Measurements from ENCODE around the gene NFKB1.

NFKB1 gene

GRCh38 chr4:102454981-102455685 is 46.0 kb upstream of the NFKB1 start:
- Histone ChIP-seq H3K4me3 (replicated peaks; ENCODE audit: insufficient read depth, low read length) (no peak overlapping the region), H3K27ac (replicated peaks) (no peak overlapping the region), H3K27me3 (ENCODE audit: insufficient read depth, poor library complexity, severe bottlenecking) (no peaks in the 10 kb centered on the region)
- TF ChIP-seq POLR2AphosphoS5 (IDR thresholded peaks at IDR 0.05; ENCODE audit: low read depth) (no peak), REST (IDR thresholded peaks at IDR 0.05; ENCODE audit: insufficient replicate concordance, low read depth) (no peak), SPI1 (IDR thresholded peaks at IDR 0.05; ENCODE audit: borderline replicate concordance, low read depth) (no peak), CTCF (IDR thresholded peaks at IDR 0.05; ENCODE audit: insufficient read depth, low read length) (no peak)
- DNase-seq (ENCODE audit: low read depth in 1 of 2, low spot score in 1 of 2) = no peak

GRCh38 chr4:102455750-102456149 is 45.4 kb upstream of the NFKB1 start:
- TF ChIP-seq CTCF (IDR thresholded peaks at IDR 0.05; ENCODE audit: insufficient read depth, low read length) (no peak), POLR2AphosphoS5 (IDR thresholded peaks at IDR 0.05; ENCODE audit: low read depth) (no peak), SPI1 (IDR thresholded peaks at IDR 0.05; ENCODE audit: borderline replicate concordance, low read depth) (no peak), REST (IDR thresholded peaks at IDR 0.05; ENCODE audit: insufficient replicate concordance, low read depth) (no peak), GABPA (IDR thresholded peaks at IDR 0.05; ENCODE audit: low read depth) (no peak)
- Histone ChIP-seq H3K4me3 (replicated peaks; ENCODE audit: insufficient read depth, low read length) (no peak overlapping the region), H3K27ac (replicated peaks) (no peak overlapping the region), H3K27me3 (ENCODE audit: insufficient read depth, poor library complexity, severe bottlenecking) (no peaks in the 10 kb centered on the region)
- DNase-seq (ENCODE audit: low read depth in 1 of 2, low spot score in 1 of 2) = no peak

- no peak for TF ChIP-seq POLR2AphosphoS5 (IDR thresholded peaks at IDR 0.05; ENCODE audit: low read depth)
- no peak for TF ChIP-seq CTCF (IDR thresholded peaks at IDR 0.05; ENCODE audit: insufficient read depth, low read length)
- TF ChIP-seq GABPA (IDR thresholded peaks at IDR 0.05; ENCODE audit: low read depth) = no peak
- TF ChIP-seq REST (IDR thresholded peaks at IDR 0.05; ENCODE audit: insufficient replicate concordance, low read depth) = no peak
- no peak for TF ChIP-seq SPI1 (IDR thresholded peaks at IDR 0.05; ENCODE audit: borderline replicate concordance, low read depth)
- DNase-seq (ENCODE audit: low read depth in 1 of 2, low spot score in 1 of 2) = no peak
- Histone ChIP-seq H3K4me3 (replicated peaks; ENCODE audit: insufficient read depth, low read length) (no peak overlapping the region), H3K27ac (replicated peaks) (no peak overlapping the region), H3K27me3 (ENCODE audit: insufficient read depth, poor library complexity, severe bottlenecking) (no peaks in the 10 kb centered on the region)
Observed at GRCh38 chr4:102466298-102466697, 34.9 kb upstream of the NFKB1 start.
